ENCODE measurements around the gene OTOG.

GRCh38 chr11:17552041-17552355 is 4.9 kb downstream of the OTOG start:
- TF ChIP-seq CTCF (conservative IDR thresholded peaks at IDR 0.05), result no peak
- TF ChIP-seq EZH2 (IDR thresholded peaks at IDR 0.05; ENCODE audit: low read depth), result no peak
